CD4-positive, alpha-beta T cell treated with Interleukin-2 at 100 ng/mL for 4 hours (primary cell): ENCODE data around the gene POU3F2.

Experiments
- DNase-seq: peaks from one replicate; pipeline ENCODE4 v3.0.0-alpha.2; 2020; ENCODE audit warnings: low spot score

Gene POU3F2

DNA sequence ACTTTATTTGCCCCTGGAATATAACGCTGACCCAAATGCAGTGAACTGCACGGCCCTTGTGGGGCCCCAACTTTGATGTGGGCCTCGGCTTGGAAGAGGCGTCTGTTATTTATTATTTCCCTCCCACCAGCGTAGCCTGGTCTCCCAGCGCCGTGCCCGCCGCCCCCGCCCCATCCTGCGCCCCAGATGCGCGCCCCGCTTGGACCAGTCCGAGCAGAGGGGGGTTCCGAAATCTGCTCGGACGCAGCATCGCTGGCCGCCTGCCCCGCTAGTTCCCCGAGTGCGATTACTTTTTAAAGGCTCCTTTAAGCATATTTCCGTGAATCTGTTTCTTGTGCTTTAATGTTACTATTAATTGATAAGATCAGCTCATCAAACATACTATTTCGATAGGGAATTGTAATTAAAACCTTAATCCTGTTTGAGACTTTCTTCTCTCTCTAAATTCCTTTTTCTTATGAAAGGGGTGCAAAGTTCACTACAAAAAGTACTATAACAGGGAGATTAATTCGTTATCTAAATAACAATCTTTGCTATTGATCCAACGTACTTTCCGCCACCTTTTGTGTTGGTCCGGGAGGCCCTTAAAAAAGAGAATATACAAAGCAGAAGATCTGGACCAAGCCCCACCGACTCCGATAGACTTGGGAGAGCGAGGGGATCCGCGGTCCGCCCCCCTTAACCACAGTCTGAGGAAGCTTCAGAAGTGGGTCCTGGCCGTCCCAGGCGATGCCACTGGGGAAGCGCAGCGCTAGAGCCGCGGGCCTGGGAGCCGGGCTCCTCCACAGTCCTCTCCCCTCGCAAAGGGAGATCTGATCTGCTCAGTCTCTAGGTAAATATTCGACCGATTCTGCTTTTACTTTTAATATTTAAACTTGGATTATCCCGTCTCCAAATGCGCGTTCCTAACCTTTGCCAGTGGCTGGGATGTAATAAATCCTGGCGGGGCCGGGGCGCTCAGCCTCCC, 10.2 kb downstream of the POU3F2 start:
- no peak for DNase-seq

DNA sequence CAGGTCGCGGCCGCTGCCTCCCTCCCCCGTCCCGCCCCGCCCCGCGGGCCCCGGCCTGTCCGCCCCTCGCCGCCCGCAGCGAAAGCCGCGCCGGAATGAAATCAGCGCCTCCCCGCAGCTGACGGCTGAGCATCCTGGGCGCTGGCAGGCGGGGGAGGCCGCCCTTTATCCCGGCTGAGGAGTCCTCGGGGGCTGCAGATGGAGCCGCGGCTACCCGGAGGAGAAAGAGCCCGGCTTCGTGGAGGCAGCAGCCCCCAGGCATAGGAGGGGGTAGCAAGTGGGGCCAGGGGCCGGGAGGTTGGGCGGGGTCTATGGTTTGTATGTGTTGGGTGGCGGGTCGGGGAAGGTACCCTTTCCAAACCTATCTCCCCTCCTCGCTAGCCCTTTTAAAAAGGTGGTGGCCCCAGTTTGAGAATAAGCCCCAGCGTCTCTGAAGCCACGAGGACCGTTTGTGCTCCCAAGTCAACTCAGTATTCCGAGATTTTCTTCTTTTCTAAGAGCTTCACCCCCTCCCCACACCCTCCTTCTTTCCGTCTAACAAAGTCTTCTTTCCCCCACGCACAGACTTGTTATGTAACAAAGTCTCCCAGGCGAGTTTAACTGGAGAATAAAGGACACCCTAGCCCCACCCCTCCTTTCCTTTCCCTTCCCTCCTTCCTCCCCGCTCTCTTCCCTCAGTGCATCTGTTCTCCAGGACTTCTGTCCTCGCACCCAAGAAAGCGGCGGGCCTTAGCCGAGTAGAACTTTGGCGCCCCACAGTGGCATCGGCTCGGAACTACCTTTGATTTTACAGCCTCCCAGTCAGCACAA, 11.0 kb downstream of the POU3F2 start:
- DNase-seq, result peak; percentile 70

DNA sequence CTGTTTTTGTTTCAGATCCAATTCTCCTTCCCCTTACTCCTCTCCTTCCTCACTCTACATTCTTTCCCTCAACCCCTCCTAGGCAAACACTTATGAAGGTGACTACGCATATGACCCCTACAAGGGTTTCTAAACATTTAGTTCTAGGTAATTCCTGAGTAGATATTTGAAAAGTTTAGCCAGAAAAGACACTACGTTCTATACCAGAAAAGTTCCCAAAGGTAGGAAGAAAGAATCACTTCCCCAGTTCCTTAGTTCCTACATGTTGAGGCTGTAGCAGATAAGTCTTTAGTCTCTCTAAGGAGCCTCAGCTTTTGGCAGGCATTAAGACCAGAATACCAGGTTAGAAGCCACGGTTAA, 11.6 kb downstream of the POU3F2 start:
- DNase-seq, result no peak

DNA sequence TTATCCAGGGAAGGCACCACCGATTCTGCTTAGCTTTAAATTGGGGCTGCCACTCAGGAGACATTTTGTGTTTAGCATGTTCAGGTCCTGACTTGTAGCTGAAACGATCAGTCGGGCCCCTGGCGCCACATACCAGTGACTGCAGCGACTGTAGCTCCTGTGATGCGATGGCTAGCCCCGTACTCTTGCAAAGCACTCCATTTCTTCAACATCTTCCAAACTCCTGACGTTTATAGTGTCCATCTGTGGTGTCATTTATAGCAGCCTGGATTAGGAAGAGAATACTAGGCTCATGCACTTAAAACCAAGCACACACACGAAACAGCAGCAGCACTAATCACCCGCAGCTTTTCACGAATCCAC, 13.0 kb downstream of the POU3F2 start:
- no peak for DNase-seq

DNA sequence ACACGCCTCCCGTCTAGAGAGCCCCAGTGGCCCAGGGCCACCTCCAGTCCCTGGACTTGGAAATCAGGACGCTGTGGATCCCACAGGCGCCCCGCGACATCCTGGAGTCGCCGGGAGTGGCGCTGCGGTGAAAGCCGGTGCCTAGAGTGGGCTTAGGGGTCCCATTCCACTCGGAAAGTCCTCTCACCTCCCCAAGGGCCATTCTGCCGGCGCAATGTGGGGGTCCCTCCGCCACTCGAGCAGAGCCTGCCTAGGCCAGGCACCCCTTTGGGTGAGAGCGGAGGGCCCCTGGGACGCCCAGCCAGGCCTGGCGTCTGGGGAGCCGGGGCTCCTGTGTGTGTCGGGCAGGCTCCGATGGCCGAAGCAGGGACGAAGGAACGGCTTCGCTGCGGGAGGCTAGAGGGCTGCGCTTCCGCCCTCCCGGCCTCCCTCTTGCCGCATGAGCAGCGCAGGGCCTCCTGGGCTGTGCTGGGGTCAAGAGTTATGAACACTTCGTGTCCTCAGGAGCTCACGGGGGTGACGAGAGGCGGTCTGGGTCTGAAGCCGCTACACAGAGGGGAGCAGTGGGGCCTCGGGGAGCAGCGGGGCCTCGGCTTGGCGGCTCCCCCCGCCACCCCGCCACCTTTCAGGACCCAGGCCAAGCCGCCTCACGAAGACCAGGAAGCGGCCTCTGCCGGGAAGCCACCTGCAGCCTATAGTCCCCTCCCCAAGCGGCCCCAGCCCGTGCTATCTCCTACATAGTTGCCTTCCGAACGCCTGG, 13.6 kb downstream of the POU3F2 start:
- no peak for DNase-seq

DNA sequence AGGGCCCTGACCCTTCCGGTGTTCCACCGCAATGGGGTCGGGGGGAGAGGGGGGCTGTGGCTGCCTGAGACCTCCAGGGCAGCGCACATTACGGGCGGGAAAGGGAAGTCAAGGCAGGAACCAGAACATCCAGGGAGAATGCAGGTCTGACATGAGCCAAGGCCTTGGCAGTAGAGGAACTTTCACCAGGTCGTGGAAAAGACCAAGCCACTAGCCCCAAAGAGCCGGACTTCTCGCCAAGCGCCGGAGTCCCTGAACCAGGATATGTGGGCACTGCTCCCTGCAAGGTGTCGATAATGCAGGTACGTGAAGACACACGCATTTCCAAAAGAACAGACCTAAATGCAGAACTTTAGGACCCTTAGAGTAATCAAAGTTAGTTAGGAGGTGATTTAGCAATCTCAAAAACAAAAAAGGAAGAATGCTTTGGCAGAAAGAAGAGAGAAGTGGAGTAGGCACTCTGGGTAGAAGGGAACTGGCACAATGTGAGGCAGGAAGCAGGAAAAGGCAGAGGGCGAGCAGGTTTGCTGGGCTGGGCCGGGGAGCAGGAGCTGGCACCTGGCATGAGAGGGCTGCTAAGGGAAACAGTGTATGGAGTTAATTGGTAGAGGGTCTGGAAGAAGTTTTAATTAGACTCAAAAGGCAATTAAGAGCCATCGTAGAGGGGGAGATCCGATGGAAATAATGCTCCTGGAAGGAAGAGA, 14.3 kb downstream of the POU3F2 start:
- no peak for DNase-seq

DNA sequence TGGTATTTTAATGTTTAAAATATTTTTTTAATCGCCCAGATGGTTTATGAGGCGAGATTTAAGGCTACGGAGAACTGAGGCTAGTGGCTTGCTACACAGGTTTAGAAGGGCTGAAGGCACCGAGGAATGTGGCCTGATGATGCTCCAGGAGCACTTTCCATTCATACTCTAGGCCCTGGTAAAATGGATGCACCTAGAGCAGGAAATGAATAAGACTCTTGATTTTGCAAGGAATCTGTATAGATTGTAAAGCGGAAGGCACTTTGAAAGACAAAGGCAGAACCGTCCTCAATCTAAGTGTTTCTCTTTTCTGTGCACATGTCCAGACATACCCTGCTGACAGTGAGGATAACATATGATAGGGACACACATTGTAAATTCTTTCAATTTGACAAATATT, 30.1 kb downstream of the POU3F2 start:
- DNase-seq, result no peak

DNA sequence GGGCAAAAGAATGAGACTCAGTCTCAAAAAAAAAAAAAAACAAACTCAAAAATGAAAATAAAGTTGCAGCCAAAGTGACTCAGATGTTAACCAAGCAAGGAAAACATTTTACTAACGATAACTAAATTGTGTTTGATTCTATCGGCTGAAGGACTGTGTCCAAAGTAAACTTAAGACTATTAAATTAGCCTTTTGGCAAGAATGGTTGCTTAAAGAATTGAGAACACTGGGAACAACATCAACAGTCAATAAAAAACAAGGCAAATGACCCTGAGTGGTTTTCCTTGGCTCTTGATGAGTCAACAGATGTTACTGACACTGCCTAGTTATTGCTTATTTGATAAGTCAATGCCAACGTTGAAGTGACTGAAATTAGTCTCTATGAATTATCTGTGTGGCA, 36.7 kb downstream of the POU3F2 start:
- no peak for DNase-seq

DNA sequence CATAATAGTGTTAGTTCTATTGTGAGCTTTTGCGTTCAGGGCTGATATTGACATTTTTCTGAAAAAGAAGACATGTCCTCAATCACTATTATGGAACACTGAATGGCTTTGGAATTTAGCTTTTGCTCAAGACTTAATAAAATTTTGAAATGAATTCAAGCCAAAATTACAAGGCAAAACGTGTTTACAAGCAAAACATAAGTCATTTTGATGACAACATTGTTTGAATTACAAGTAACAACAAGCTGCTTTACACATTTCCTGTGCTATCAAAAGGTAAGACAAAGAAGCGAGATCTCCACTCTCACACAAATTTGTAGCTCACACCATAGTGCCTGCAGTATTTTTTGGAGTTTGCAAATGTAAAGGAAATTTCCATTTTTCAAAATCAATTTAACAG, 37.4 kb downstream of the POU3F2 start:
- no peak for DNase-seq

DNA sequence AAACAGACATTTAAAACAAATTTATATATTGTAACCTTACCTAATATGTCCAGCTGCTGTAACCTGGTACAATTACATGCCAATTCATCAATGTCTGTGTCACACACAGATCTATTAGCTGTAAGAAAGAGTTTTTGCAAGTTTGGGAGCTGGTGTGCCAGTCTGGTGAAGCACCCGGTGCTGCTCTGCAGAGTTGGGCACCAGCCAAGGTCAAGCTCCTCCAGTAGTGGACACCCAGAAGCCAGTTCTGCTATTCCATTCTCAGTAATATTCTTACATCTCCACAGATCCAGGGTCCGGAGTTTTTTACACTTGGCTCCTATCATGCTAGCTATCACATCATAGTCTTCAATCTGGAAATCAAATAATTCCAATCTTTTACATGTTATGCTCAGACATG, 41.0 kb downstream of the POU3F2 start:
- DNase-seq, result no peak

DNA sequence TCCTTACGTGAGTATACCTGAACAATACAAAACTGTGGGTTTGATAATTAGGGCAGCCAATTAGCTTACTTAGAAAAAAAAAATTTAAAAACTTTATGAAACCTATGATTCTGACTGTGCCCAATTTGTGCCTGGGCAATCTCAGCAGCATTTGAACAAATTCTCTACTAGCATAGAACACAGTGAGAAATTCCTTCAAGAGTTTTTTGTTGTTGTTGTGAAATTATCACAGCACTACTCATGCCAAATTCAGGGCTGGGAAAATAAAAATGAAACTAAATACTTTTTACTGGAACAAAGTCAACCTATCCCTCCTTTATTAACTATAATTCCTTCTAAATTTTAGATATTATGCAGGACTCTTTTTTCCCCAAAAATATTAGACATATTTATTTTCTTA, 42.9 kb downstream of the POU3F2 start:
- no peak for DNase-seq

DNA sequence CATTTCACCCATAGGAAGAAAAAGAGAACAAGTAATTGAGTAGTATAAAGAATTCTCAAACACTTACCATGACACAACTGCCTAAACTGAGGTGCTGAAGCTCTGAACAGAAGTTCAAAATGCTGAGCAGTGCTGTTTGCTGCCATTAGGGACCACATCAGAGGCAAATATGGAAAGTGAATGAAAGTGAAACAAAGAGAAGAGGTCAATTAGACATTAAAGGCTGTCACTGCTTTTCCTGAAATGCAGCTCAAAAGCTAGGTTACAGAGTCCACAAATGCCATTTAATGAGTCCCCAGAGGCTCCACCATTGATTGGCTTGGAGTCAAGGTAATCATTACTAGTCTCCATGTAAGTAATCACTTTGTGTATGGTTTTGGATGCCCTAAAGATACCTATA, 46.1 kb downstream of the POU3F2 start:
- no peak for DNase-seq

DNA sequence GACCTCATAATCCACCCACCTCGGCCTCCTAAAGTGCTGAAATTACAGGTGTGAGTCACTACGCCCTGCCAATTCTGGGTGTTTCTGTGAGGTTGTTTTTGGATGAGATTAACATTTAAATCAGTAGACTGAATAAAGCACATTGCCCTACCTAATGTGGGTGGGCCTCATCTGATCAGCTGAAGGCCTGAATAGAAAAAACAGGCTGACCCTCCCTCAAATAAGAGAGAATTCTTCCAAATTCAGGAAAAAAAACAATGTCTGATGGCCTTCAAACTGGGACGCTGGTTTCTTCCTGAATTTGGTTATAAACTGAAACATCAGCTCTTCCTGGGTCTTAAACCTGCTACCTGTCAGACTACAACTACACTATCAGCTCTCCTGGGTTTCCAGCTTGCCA, 51.0 kb downstream of the POU3F2 start:
- DNase-seq, result no peak

DNA sequence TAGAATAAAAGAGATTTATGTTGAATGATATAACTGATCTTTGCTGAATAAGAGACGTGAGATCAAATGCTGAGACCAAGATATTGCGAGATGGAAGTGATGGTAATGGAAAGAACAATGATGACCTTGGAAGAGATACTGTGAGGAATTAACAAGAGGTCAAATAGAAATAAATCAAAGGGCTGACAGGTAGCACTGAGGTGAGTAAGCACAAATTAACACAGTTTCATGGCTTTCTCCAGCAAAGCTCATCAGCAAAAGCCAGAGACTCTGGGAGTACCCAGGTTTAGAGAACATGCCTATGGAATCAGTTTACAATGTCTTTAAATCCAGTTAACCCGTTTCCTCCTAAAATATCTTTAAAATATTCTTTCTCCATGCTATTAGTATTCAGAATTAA, 53.3 kb downstream of the POU3F2 start:
- no peak for DNase-seq
